GM12878 (cell line): ENCODE measurements around the gene ARMCX6. TPM values are rescaled to one million over a fixed set of nuclear protein-coding genes. Genes with fewer than 3 reads are reported as not detected.

Source experiments
- ATAC-seq: fragments of 200-7000 bp; cut with Tn5 transposase; 3 replicates; pipeline ENCODE4 v1.9.1; 2020; ENCODE audit warnings: mild to moderate bottlenecking, moderate library complexity
- BruUV-seq: library from RNA; stranded (reverse); fragments of 400-500 nt; replicated peaks from 2 replicates; lab custom pipeline; 2021; lab: Mats Ljungman, UMichigan
- CTCF ChIA-PET: fragments of 300-600 bp; sonication (Branson Sonifier 250); formaldehyde crosslinking; extraction: SDS; loops from one replicate; lab custom pipeline; 2021; ENCODE audit warnings: inconsistent platforms; lab: Yijun Ruan, JAX
- POLR2A ChIA-PET: fragments of 350-600 bp; formaldehyde crosslinking; extraction: SDS; loops from one replicate; lab custom pipeline; 2021; ENCODE audit warnings: inconsistent platforms; lab: Charles Lee
- RAD21 ChIA-PET: fragments of 300-600 bp; sonication (Branson Sonifier 250); formaldehyde crosslinking; loops from one replicate; lab custom pipeline; 2023; ENCODE audit warnings: antibody characterized with exemption; ENCODE audit not compliant: unreplicated experiment; lab: Charles Lee
- SMC1A ChIA-PET: fragments of 300-600 bp; sonication (Branson Sonifier 250); formaldehyde crosslinking; loops from one replicate; lab custom pipeline; 2023; ENCODE audit not compliant: unreplicated experiment, uncharacterized antibody; lab: Charles Lee
- DNase-seq: peaks from one replicate; pipeline ENCODE4 v3.0.0-alpha.2; 2011; ENCODE audit warnings: low read depth, low spot score
- FAIRE-seq: peaks from 3 replicates; lab custom pipeline; 2011; peaks lifted over from hg19 to GRCh38; lab: Jason Lieb, UNC
- H2AFZ ChIP-seq: 2 replicates; pipeline ENCODE4 v1.6.0; 2011; ENCODE audit warnings: low read depth, low read length, control low read depth; ENCODE audit not compliant: control insufficient read depth
- H3K27ac ChIP-seq: 2 replicates; pipeline ENCODE4 v1.5.1; 2011; ENCODE audit warnings: control low read depth; ENCODE audit not compliant: control insufficient read depth, insufficient read depth
- H3K27me3 ChIP-seq, 2 experiments: replicated peaks in 1 of 2; 2 replicates each; pipeline versions ENCODE4 v1.6.0 to v1.6.1; 2011; ENCODE audit warnings: low read length in 1 of 2; ENCODE audit not compliant: control insufficient read depth in 2 of 2, insufficient read depth in 2 of 2
- H3K36me3 ChIP-seq, 2 experiments: 2 replicates each; pipeline ENCODE4 v1.5.1; 2011; ENCODE audit warnings: low read length in 1 of 2; ENCODE audit not compliant: control insufficient read depth in 2 of 2, insufficient read depth in 2 of 2
- H3K4me1 ChIP-seq: 2 replicates; pipeline ENCODE4 v1.6.1; 2011; ENCODE audit warnings: mild to moderate bottlenecking, low read length, moderate library complexity, mixed read lengths; ENCODE audit not compliant: control insufficient read depth, insufficient read depth
- H3K4me2 ChIP-seq: 2 replicates; pipeline ENCODE4 v1.6.0; 2011; ENCODE audit warnings: control low read depth; ENCODE audit not compliant: control insufficient read depth, insufficient read depth
- H3K4me3 ChIP-seq: fragments of 200-600 bp; sonication (generic); 2 replicates; pipeline ENCODE4 v1.5.1; 2016
- H3K79me2 ChIP-seq: 2 replicates; pipeline ENCODE4 v1.6.0; 2011; ENCODE audit warnings: low read length; ENCODE audit not compliant: control insufficient read depth, insufficient read depth
- H3K9ac ChIP-seq: 2 replicates; pipeline ENCODE4 v1.8.0; 2011; ENCODE audit warnings: low read length, control low read depth, mixed read lengths; ENCODE audit not compliant: control insufficient read depth, insufficient read depth
- H3K9me3 ChIP-seq: replicated peaks from 3 replicates; pipeline ENCODE4 v1.5.1; 2011; ENCODE audit warnings: mild to moderate bottlenecking, low read length; ENCODE audit not compliant: control insufficient read depth, insufficient read depth
- H4K20me1 ChIP-seq: 2 replicates; pipeline ENCODE4 v1.6.0; 2011; ENCODE audit not compliant: control insufficient read depth, insufficient read depth
- CHD4 ChIP-seq: fragments of 200-600 bp; sonication (generic); IDR thresholded peaks from 2 replicates; pipeline ENCODE4 v1.6.1; 2016; ENCODE audit warnings: mild to moderate bottlenecking
- CTCF ChIP-seq, 3 experiments: IDR thresholded peaks in 2 of 3; conservative IDR thresholded peaks in 1 of 3; 2 replicates each; pipeline ENCODE4 v1.5.1; 2011; ENCODE audit warnings: low read depth in 3 of 3, low read length in 3 of 3, mild to moderate bottlenecking in 3 of 3, control low read depth in 2 of 3, moderate library complexity in 2 of 3, inconsistent platforms in 1 of 3, mixed read lengths in 1 of 3; ENCODE audit not compliant: control insufficient read depth in 2 of 3, insufficient read depth in 1 of 3; ENCODE audit errors: extremely low read depth in 1 of 3
- EP300 ChIP-seq, 2 experiments: fragments of 150-350 bp in 1 of 2; IDR thresholded peaks; 2 replicates each; pipeline ENCODE4 v1.6.1; 2011 to 2012; ENCODE audit warnings: low read depth in 2 of 2, low read length in 2 of 2, borderline replicate concordance in 1 of 2, improper control_type of control experiment in 1 of 2, inconsistent platforms in 1 of 2; ENCODE audit not compliant: control insufficient read depth in 1 of 2
- KLF5 ChIP-seq: fragments of 450-650 bp; IDR thresholded peaks from 2 replicates; pipeline ENCODE4 v1.6.1; 2014; ENCODE audit warnings: mild to moderate bottlenecking; ENCODE audit not compliant: partially characterized antibody
- MAX ChIP-seq: IDR thresholded peaks from 2 replicates; pipeline ENCODE4 v1.6.1; 2012; ENCODE audit warnings: low read depth, low read length, improper control_type of control experiment
- POLR2A ChIP-seq: IDR thresholded peaks from 2 replicates; pipeline ENCODE4 v1.6.1; 2011; ENCODE audit warnings: low read depth, mild to moderate bottlenecking, low read length
- RAD51 ChIP-seq: fragments of 450-650 bp; IDR thresholded peaks from 2 replicates; pipeline ENCODE4 v1.6.1; 2016; ENCODE audit warnings: moderate library complexity, mild to moderate bottlenecking, inconsistent platforms
- SMAD5 ChIP-seq: IDR thresholded peaks from 2 replicates; pipeline ENCODE4 v1.6.1; 2016; ENCODE audit warnings: antibody characterized with exemption, low read depth
- TARDBP ChIP-seq: IDR thresholded peaks from 2 replicates; pipeline ENCODE4 v1.6.1; 2016; ENCODE audit warnings: borderline replicate concordance
- YBX1 ChIP-seq: fragments of 450-650 bp; IDR thresholded peaks from 2 replicates; pipeline ENCODE4 v1.6.1; 2016; ENCODE audit warnings: antibody characterized with exemption
- ZNF207 ChIP-seq: fragments of 450-650 bp; IDR thresholded peaks from 2 replicates; pipeline ENCODE4 v1.6.1; 2014; ENCODE audit warnings: antibody characterized with exemption, mild to moderate bottlenecking, borderline replicate concordance
- ZNF217 ChIP-seq: fragments of 450-650 bp; IDR thresholded peaks from 2 replicates; pipeline ENCODE4 v1.6.1; 2017; ENCODE audit warnings: antibody characterized with exemption, mild to moderate bottlenecking
- ZZZ3 ChIP-seq: IDR thresholded peaks from 2 replicates; pipeline ENCODE4 v1.6.1; 2011; ENCODE audit warnings: low read depth; ENCODE audit not compliant: control insufficient read depth, insufficient read length
- in situ Hi-C: fragments of 300-500 bp; cut with MboI; formaldehyde crosslinking; loops from 9 replicates; pipeline ENCODE4 v1.14.3; 2018; ENCODE audit warnings: mixed read lengths
- intact Hi-C: fragments of 100-400 bp; cut with micrococcal nuclease; formaldehyde crosslinking; loops from one replicate; pipeline ENCODE4 v1.14.2; 2022; ENCODE audit not compliant: unreplicated experiment
- polyA plus RNA-seq, 11 experiments: library from polyadenylated mRNA; depleted of rRNA in 4 of 11; unstranded in 6 of 11; stranded (reverse) in 5 of 11; fragments of >200 nt; fragmentation: Nextera tagmentation in 4 of 11; fragmentation: Illumina TruSeq in 1 of 11; extraction: Ambion mirVana in 4 of 11; extraction: Trizol in 1 of 11; gene quantifications; 1 replicate in 1 of 11; 2 replicates in 10 of 11; pipeline versions ENCODE4 v1.2.1 to v1.2.3, GENCODE V29; 2011 to 2016; ENCODE audit warnings: inconsistent platforms in 2 of 11, missing spikeins in 2 of 11, low read depth in 1 of 11
- total RNA-seq, 4 experiments: library from RNA; depleted of rRNA in 3 of 4; stranded (reverse); fragments of >200 nt in 3 of 4; fragmentation: Illumina TruSeq in 1 of 4; extraction: Trizol in 1 of 4; gene quantifications; 2 replicates each; pipeline versions ENCODE4 v1.2.1 to v1.2.3, GENCODE V29; 2013 to 2021
- TF ChIP-seq, protein P1 (sequence below): fragments of 450-650 bp; IDR thresholded peaks from 2 replicates; pipeline ENCODE4 v1.6.1; 2017; ENCODE audit warnings: mild to moderate bottlenecking
- TF ChIP-seq, protein P2 (sequence below): IDR thresholded peaks from 2 replicates; pipeline ENCODE4 v1.6.1; 2011; ENCODE audit warnings: low read depth, low read length, improper control_type of control experiment, borderline replicate concordance

The ARMCX6 gene
- total and polyA plus RNA-seq, 10 of the 15 experiments (the other 5 are each of a cell fraction or from before 2014, with no cell fraction given), result 34.7 to 72.3 (median 48.6) TPM

GRCh38 chrX:101639583-101639982, 21.8 kb upstream of the ARMCX6 start:
- RAD21 ChIA-PET, result no interaction called here
- Histone ChIP-seq H3K4me1 (no peaks in the 10 kb centered on the region), H3K4me2 (no peak overlapping the region), H3K36me3 (no peaks in the 10 kb centered on the region), H3K27me3 (no peaks in the 10 kb centered on the region), H3K9ac (no peak overlapping the region), H3K79me2 (no peaks in the 10 kb centered on the region), H4K20me1 (no peaks in the 10 kb centered on the region), H3K4me3 (no peak overlapping the region), H3K9me3 (no peaks in the 10 kb centered on the region), H2AFZ (no peak overlapping the region), H3K27ac (no peak overlapping the region)
- POLR2A ChIA-PET, result no interaction called here
- no TSS peak for BruUV-seq
- SMC1A ChIA-PET, result no interaction called here
- no peak for ATAC-seq
- TF ChIP-seq POLR2A (peak; percentile 49; the same call in 1 of the 2 replicates), ZNF207 (no peak)
- intact Hi-C loops, result no loop called here
- DNase-seq, result no peak
- CTCF ChIA-PET, result interaction anchor here (0.7 kb wide), 1 partner anchor 1019 kb away, joined by 3 read pairs; no protein-coding TSS in a partner anchor
- in situ Hi-C loops, result no loop called here
- FAIRE-seq, result no peak

DNA sequence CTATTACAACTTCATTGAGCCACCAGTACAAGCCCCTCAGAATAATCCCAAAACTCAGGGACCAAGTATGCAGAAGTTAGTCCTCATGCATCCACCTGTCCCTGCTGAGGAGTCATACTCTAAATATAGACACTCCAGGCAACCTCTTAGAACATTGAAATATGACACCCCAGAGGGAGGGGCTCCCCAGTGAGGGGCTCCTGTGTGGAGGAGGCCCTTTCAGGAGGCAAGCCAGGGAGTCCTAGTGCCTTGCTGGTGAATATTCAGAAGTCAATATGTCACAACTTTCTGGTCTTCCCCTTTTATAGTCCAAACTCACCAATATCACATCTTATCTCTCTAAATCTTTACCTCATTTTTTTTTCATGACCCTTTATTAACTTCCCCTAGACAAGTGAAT, 1.6 kb upstream of the ARMCX6 start:
- Histone ChIP-seq H4K20me1 (no peaks in the 10 kb centered on the region; the same call in 1 of the 2 replicates), H3K4me3 (no peak overlapping the region), H3K27me3 (no peaks in the 10 kb centered on the region), H2AFZ (no peak overlapping the region), H3K36me3 (no peaks in the 10 kb centered on the region), H3K4me1 (peaks cover 5% of the 10 kb centered on the region), H3K9ac (no peak overlapping the region), H3K9me3 (no peaks in the 10 kb centered on the region), H3K4me2 (no peak overlapping the region), H3K79me2 (peaks cover 21% of the 10 kb centered on the region), H3K27ac (no peak overlapping the region)
- in situ Hi-C loops, result no loop called here
- BruUV-seq, result no TSS peak
- ChIA-PET CTCF (no interaction called here), POLR2A (no interaction called here), SMC1A (no interaction called here), RAD21 (interaction anchor here (0.6 kb wide), 1 partner anchor 13 kb away, joined by 4 read pairs; no protein-coding TSS in a partner anchor)
- intact Hi-C loops, result loop anchor here (5.0 kb wide), 3 partner anchors 138 to 202 kb away; no protein-coding TSS in a partner anchor
- FAIRE-seq (no peak), DNase-seq (no peak), ATAC-seq (no peak)
- TF ChIP-seq EP300 (IDR thresholded peaks at IDR 0.05; ENCODE audit: borderline replicate concordance in 1 of 2, control insufficient read depth in 1 of 2, low read depth in 2 of 2, low read length in 2 of 2) (no peak), RAD51 (no peak), SMAD5 (no peak), CTCF (IDR thresholded peaks at IDR 0.05 in 2 of 3, conservative IDR thresholded peaks at IDR 0.05 in 1 of 3; ENCODE audit: control insufficient read depth in 2 of 3, extremely low read depth in 1 of 3, insufficient read depth in 1 of 3, low read depth in 3 of 3, low read length in 3 of 3) (no peak), YBX1 (no peak), KLF5 (no peak), MAX (no peak), TARDBP (no peak), ZNF217 (no peak), ZZZ3 (no peak), CHD4 (no peak)
- TF ChIP-seq, protein P1, sequence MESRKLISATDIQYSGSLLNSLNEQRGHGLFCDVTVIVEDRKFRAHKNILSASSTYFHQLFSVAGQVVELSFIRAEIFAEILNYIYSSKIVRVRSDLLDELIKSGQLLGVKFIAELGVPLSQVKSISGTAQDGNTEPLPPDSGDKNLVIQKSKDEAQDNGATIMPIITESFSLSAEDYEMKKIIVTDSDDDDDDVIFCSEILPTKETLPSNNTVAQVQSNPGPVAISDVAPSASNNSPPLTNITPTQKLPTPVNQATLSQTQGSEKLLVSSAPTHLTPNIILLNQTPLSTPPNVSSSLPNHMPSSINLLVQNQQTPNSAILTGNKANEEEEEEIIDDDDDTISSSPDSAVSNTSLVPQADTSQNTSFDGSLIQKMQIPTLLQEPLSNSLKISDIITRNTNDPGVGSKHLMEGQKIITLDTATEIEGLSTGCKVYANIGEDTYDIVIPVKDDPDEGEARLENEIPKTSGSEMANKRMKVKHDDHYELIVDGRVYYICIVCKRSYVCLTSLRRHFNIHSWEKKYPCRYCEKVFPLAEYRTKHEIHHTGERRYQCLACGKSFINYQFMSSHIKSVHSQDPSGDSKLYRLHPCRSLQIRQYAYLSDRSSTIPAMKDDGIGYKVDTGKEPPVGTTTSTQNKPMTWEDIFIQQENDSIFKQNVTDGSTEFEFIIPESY, result no peak
- TF ChIP-seq, protein P2, sequence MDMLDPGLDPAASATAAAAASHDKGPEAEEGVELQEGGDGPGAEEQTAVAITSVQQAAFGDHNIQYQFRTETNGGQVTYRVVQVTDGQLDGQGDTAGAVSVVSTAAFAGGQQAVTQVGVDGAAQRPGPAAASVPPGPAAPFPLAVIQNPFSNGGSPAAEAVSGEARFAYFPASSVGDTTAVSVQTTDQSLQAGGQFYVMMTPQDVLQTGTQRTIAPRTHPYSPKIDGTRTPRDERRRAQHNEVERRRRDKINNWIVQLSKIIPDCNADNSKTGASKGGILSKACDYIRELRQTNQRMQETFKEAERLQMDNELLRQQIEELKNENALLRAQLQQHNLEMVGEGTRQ, result no peak
